Osteoblast (primary cell): Measurements from ENCODE around the gene DCAF11. TPM values are rescaled to one million over a fixed set of nuclear protein-coding genes. Genes with fewer than 3 reads are reported as not detected.

Experiments
- DNase-seq: peaks from one replicate; pipeline ENCODE4 v3.0.0; 2011; ENCODE audit warnings: low spot score, mixed read lengths; ENCODE audit not compliant: insufficient read length; ENCODE audit errors: missing footprints
- H2AFZ ChIP-seq: 2 replicates; pipeline ENCODE4 v1.6.0; 2011; ENCODE audit warnings: mild to moderate bottlenecking, low read length
- H3K27ac ChIP-seq: 2 replicates; pipeline ENCODE4 v1.5.1; 2011; ENCODE audit warnings: mild to moderate bottlenecking, low read depth, low read length, moderate library complexity
- H3K27me3 ChIP-seq: 2 replicates; pipeline ENCODE4 v1.6.0; 2012; ENCODE audit warnings: mild to moderate bottlenecking, control low read depth, inconsistent platforms, low read length, moderate library complexity; ENCODE audit not compliant: insufficient read depth
- H3K36me3 ChIP-seq: 2 replicates; pipeline ENCODE4 v1.5.1; 2011; ENCODE audit warnings: mild to moderate bottlenecking, low read length, control low read depth, moderate library complexity; ENCODE audit not compliant: insufficient read depth
- H3K4me1 ChIP-seq: 2 replicates; pipeline ENCODE4 v1.5.1; 2011; ENCODE audit warnings: mild to moderate bottlenecking, low read length, control low read depth, moderate library complexity; ENCODE audit not compliant: insufficient read depth
- H3K4me2 ChIP-seq: 2 replicates; pipeline ENCODE4 v1.6.0; 2011; ENCODE audit warnings: mild to moderate bottlenecking, low read length; ENCODE audit not compliant: insufficient read depth
- H3K4me3 ChIP-seq: fragments of 200-600 bp; sonication (generic); 3 replicates; pipeline ENCODE4 v1.5.1; 2012; ENCODE audit warnings: mild to moderate bottlenecking, low read length, inconsistent platforms; ENCODE audit not compliant: insufficient read depth
- H3K79me2 ChIP-seq: 2 replicates; pipeline ENCODE4 v1.6.0; 2012; ENCODE audit warnings: mild to moderate bottlenecking, low read length, control low read depth, inconsistent platforms; ENCODE audit not compliant: insufficient read depth
- H3K9me3 ChIP-seq: 2 replicates; pipeline ENCODE4 v1.5.1; 2011; ENCODE audit warnings: low read depth, low read length, control low read depth
- H4K20me1 ChIP-seq: 2 replicates; pipeline ENCODE4 v1.6.0; 2012; ENCODE audit warnings: mild to moderate bottlenecking, low read length, control low read depth; ENCODE audit not compliant: insufficient read depth
- total RNA-seq: library from RNA; depleted of rRNA; stranded (reverse); fragments of >200 nt; gene quantifications from 2 replicates; pipeline ENCODE4 v1.2.3, GENCODE V29; 2012
- TF ChIP-seq, protein P1 (sequence below): IDR thresholded peaks from 2 replicates; pipeline ENCODE4 v1.5.1; 2011; ENCODE audit warnings: mild to moderate bottlenecking, low read depth, low read length, moderate library complexity; ENCODE audit errors: extremely low read depth

DCAF11 gene
- total RNA-seq, 1 donor, result 84.7 TPM

GRCh38 chr14:24141097-24141880, 26.7 kb downstream of the DCAF11 start, which contains the start of gene EMC9:
Gene EMC9, minus strand, starts transcription at chr14:24141591. Its CDS starts 287 bp downstream, at chr14:24141304.
- TF ChIP-seq, protein P1, sequence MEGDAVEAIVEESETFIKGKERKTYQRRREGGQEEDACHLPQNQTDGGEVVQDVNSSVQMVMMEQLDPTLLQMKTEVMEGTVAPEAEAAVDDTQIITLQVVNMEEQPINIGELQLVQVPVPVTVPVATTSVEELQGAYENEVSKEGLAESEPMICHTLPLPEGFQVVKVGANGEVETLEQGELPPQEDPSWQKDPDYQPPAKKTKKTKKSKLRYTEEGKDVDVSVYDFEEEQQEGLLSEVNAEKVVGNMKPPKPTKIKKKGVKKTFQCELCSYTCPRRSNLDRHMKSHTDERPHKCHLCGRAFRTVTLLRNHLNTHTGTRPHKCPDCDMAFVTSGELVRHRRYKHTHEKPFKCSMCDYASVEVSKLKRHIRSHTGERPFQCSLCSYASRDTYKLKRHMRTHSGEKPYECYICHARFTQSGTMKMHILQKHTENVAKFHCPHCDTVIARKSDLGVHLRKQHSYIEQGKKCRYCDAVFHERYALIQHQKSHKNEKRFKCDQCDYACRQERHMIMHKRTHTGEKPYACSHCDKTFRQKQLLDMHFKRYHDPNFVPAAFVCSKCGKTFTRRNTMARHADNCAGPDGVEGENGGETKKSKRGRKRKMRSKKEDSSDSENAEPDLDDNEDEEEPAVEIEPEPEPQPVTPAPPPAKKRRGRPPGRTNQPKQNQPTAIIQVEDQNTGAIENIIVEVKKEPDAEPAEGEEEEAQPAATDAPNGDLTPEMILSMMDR, result peak; percentile 24
- peak within 1 kb of the TSS; percentile 95 for H2AFZ ChIP-seq
- peak within 1 kb of the TSS; percentile 82 for H3K4me3 ChIP-seq
- H3K79me2 ChIP-seq, result peaks cover 67% of the 10 kb centered on the region
- H3K4me2 ChIP-seq, result peak within 1 kb of the TSS; percentile 95
- no peaks in the 10 kb centered on the region for H3K27me3 ChIP-seq
- DNase-seq, result peak; percentile 100
- H3K9me3 ChIP-seq, result no peaks in the 10 kb centered on the region
- H3K27ac ChIP-seq, result peak within 1 kb of the TSS; percentile 89
- H4K20me1 ChIP-seq, result peaks cover 8% of the 10 kb centered on the region
- peaks cover 35% of the 10 kb centered on the region for H3K36me3 ChIP-seq
- H3K4me1 ChIP-seq, result peaks cover 46% of the 10 kb centered on the region

GRCh38 chr14:24143511-24143910, 28.9 kb downstream of the DCAF11 start:
- Histone ChIP-seq H3K4me3 (no peak overlapping the region), H3K36me3 (peaks cover 21% of the 10 kb centered on the region), H3K27me3 (no peaks in the 10 kb centered on the region), H3K27ac (peak overlapping the region; percentile 47), H3K4me1 (peaks cover 45% of the 10 kb centered on the region), H4K20me1 (peaks cover 10% of the 10 kb centered on the region), H3K4me2 (peak overlapping the region; percentile 6), H2AFZ (no peak overlapping the region), H3K9me3 (no peaks in the 10 kb centered on the region), H3K79me2 (peaks cover 57% of the 10 kb centered on the region)
- TF ChIP-seq, protein P1, result no peak
- peak; percentile 90 for DNase-seq

DNA sequence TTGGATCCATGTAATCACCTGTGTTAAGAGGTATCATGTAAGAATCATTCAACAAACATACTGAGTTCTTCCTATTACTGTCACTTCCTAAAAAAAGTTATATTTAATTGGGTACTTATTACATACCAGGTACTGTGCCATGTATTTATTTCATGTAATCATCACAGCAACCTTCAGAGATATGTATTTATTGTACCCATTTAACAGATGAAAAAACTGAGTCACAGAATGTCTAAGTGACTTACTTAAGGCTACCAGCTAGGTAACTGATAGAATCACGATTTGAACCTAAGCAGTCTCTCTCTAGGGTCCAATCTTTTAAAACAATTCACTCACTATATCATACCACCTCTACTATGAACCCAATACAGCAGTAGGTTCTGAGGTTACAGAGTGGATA, 29.9 kb downstream of the DCAF11 start:
- peaks cover 54% of the 10 kb centered on the region for H3K79me2 ChIP-seq
- no peak overlapping the region for H3K4me3 ChIP-seq
- peaks cover 46% of the 10 kb centered on the region for H3K4me1 ChIP-seq
- H3K27me3 ChIP-seq, result no peaks in the 10 kb centered on the region
- no peak overlapping the region for H3K4me2 ChIP-seq
- H3K27ac ChIP-seq, result peak overlapping the region; percentile 47
- no peaks in the 10 kb centered on the region for H3K9me3 ChIP-seq
- H2AFZ ChIP-seq, result no peak overlapping the region
- DNase-seq, result no peak
- TF ChIP-seq, protein P1, result no peak
- peaks cover 12% of the 10 kb centered on the region for H4K20me1 ChIP-seq
- peaks cover 16% of the 10 kb centered on the region for H3K36me3 ChIP-seq

- Histone ChIP-seq H3K4me3 (peak overlapping the region; percentile 84), H2AFZ (no peak overlapping the region), H4K20me1 (peaks cover 16% of the 10 kb centered on the region), H3K9me3 (no peaks in the 10 kb centered on the region), H3K27me3 (no peaks in the 10 kb centered on the region), H3K4me2 (peak overlapping the region; percentile 82), H3K36me3 (peaks cover 20% of the 10 kb centered on the region), H3K79me2 (peaks cover 54% of the 10 kb centered on the region), H3K27ac (no peak overlapping the region), H3K4me1 (peaks cover 46% of the 10 kb centered on the region)
- TF ChIP-seq, protein P1, result no peak
- DNase-seq, result no peak
These were observed 30.6 kb downstream of the DCAF11 start for GRCh38 chr14:24145219-24145618.
